GM18519 (cell line): Measurements from ENCODE around the gene ZNG1A.
"Not testable (repeated sequence)": the region's sequence is repeated elsewhere in the genome, so short reads cannot be mapped to it uniquely, and the experiment has no call there.

ENCODE experiments used
- ATAC-seq: cut with Tn5 transposase; IDR thresholded peaks from one replicate; pipeline ENCODE4 v1.9.1; 2021; ENCODE audit warnings: mild to moderate bottlenecking, moderate library complexity; ENCODE audit not compliant: unreplicated experiment, low FRiP score

Gene ZNG1A

GRCh38 chr9:100430-100829, 78.4 kb downstream of the ZNG1A start:
- ATAC-seq = not testable (repeated sequence)

- ATAC-seq = not testable (repeated sequence)
These were observed 79.0 kb downstream of the ZNG1A start for GRCh38 chr9:99867-100266.

- not testable (repeated sequence) for ATAC-seq
These were observed 80.1 kb downstream of the ZNG1A start for GRCh38 chr9:98775-99174.

GRCh38 chr9:94992-95391, 83.9 kb downstream of the ZNG1A start:
- not testable (repeated sequence) for ATAC-seq

- not testable (repeated sequence) for ATAC-seq
These were observed 84.5 kb downstream of the ZNG1A start for GRCh38 chr9:94323-94722.

- not testable (repeated sequence) for ATAC-seq
These were observed 84.9 kb downstream of the ZNG1A start for GRCh38 chr9:93909-94308.

GRCh38 chr9:90851-91250, 88.0 kb downstream of the ZNG1A start:
- ATAC-seq = not testable (repeated sequence)

- ATAC-seq = not testable (repeated sequence)
These were observed 90.3 kb downstream of the ZNG1A start for GRCh38 chr9:88396-89037.

- ATAC-seq = not testable (repeated sequence)
These were observed 91.0 kb downstream of the ZNG1A start for GRCh38 chr9:87860-88259.

GRCh38 chr9:87105-87504, 91.8 kb downstream of the ZNG1A start:
- not testable (repeated sequence) for ATAC-seq

GRCh38 chr9:86697-87096, 92.2 kb downstream of the ZNG1A start:
- ATAC-seq = not testable (repeated sequence)

GRCh38 chr9:82932-83689, 95.7 kb downstream of the ZNG1A start:
- not testable (repeated sequence) for ATAC-seq

GRCh38 chr9:78333-78732, 100.5 kb downstream of the ZNG1A start:
- not testable (repeated sequence) for ATAC-seq

GRCh38 chr9:76389-76788, 102.5 kb downstream of the ZNG1A start:
- ATAC-seq = not testable (repeated sequence)

GRCh38 chr9:73900-74525, 104.8 kb downstream of the ZNG1A start:
- ATAC-seq = not testable (repeated sequence)

GRCh38 chr9:73076-73899, 105.6 kb downstream of the ZNG1A start:
- ATAC-seq = not testable (repeated sequence)
